DND-41 (cell line): ENCODE data around the gene CCNYL1.

ENCODE experiments used
- ATAC-seq: fragments of 200-7000 bp; cut with Tn5 transposase; 3 replicates; pipeline ENCODE4 v1.9.1; 2021; ENCODE audit warnings: low read depth; ENCODE audit not compliant: insufficient read depth
- DNase-seq: peaks from one replicate; pipeline ENCODE4 v3.0.0-alpha.2; 2020
- H2AFZ ChIP-seq: 2 replicates; pipeline ENCODE4 v1.6.0; 2012; ENCODE audit warnings: low read depth, low read length
- H3K27ac ChIP-seq: 2 replicates; pipeline ENCODE4 v1.5.1; 2012; ENCODE audit warnings: low read length, inconsistent platforms
- H3K27me3 ChIP-seq: fragments of 200-600 bp; sonication (generic); 2 replicates; pipeline ENCODE4 v1.6.0; 2012; ENCODE audit warnings: low read length, mild to moderate bottlenecking, inconsistent platforms; ENCODE audit not compliant: insufficient read depth, poor library complexity
- H3K36me3 ChIP-seq: 2 replicates; pipeline ENCODE4 v1.5.1; 2012; ENCODE audit warnings: low read length, inconsistent platforms; ENCODE audit not compliant: insufficient read depth
- H3K4me1 ChIP-seq: 2 replicates; pipeline ENCODE4 v1.5.1; 2012; ENCODE audit warnings: mild to moderate bottlenecking, low read length; ENCODE audit not compliant: insufficient read depth
- H3K4me2 ChIP-seq: 2 replicates; pipeline ENCODE4 v1.6.0; 2012; ENCODE audit warnings: mild to moderate bottlenecking, moderate library complexity, low read length, inconsistent platforms; ENCODE audit not compliant: insufficient read depth
- H3K4me3 ChIP-seq, 2 experiments: fragments of 200-600 bp in 1 of 2; shearing (Covaris generic) in 1 of 2; 2 replicates each; pipeline ENCODE4 v1.5.1; 2012 to 2016; ENCODE audit warnings: inconsistent platforms in 2 of 2, low read length in 2 of 2, mild to moderate bottlenecking in 2 of 2, low read depth in 1 of 2, moderate library complexity in 1 of 2
- H3K79me2 ChIP-seq: 2 replicates; pipeline ENCODE4 v1.6.0; 2012; ENCODE audit warnings: low read length, inconsistent platforms; ENCODE audit not compliant: insufficient read depth
- H3K9ac ChIP-seq: 2 replicates; pipeline ENCODE4 v1.6.0; 2012; ENCODE audit warnings: low read depth, mild to moderate bottlenecking, inconsistent platforms, low read length, moderate library complexity
- H3K9me3 ChIP-seq: 2 replicates; pipeline ENCODE4 v1.5.1; 2012; ENCODE audit warnings: low read length, moderate library complexity, mild to moderate bottlenecking, inconsistent platforms; ENCODE audit not compliant: insufficient read depth, severe bottlenecking
- H4K20me1 ChIP-seq: 2 replicates; pipeline ENCODE4 v1.6.0; 2012; ENCODE audit warnings: low read length; ENCODE audit not compliant: insufficient read depth
- CTCF ChIP-seq: IDR thresholded peaks from 2 replicates; pipeline ENCODE4 v1.5.1; 2012; ENCODE audit warnings: borderline replicate concordance, low read length, moderate library complexity, mild to moderate bottlenecking; ENCODE audit not compliant: poor library complexity, severe bottlenecking; ENCODE audit errors: extremely low read depth
- EZH2 ChIP-seq: IDR thresholded peaks from 3 replicates; pipeline ENCODE4 v1.6.1; 2012; ENCODE audit warnings: borderline replicate concordance, low read depth, mild to moderate bottlenecking, moderate library complexity, low read length, inconsistent platforms; ENCODE audit not compliant: severe bottlenecking

CCNYL1 gene

DNA sequence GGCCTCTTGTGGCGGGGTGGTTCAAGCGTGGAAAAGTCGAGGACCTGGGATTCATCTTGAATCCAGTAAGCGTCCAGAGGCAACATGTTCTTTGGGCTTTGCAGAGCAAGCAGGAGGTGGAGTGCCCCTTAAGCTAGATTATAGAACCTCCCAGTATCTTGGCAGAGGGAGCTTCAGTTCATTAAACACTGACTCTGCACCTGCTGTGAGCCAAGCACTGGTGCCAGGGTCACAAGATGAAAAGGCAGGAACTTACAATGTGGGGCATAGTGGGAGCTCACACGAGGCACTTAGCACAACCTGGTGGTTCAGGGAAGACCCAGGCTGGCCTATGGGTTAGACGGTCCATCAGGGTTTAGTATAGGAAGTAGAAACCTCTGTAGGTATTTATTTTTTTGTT lies 65.7 kb downstream of the CCNYL1 start:
- Histone ChIP-seq H2AFZ (no peak overlapping the region), H3K79me2 (no peaks in the 10 kb centered on the region), H3K9me3 (no peaks in the 10 kb centered on the region), H3K4me1 (no peaks in the 10 kb centered on the region), H3K9ac (no peak overlapping the region), H3K27ac (no peak overlapping the region), H3K27me3 (no peaks in the 10 kb centered on the region), H3K36me3 (no peaks in the 10 kb centered on the region), H3K4me2 (no peak overlapping the region), H4K20me1 (no peaks in the 10 kb centered on the region), H3K4me3 (no peak overlapping the region)
- DNase-seq (no peak), ATAC-seq (no peak)
- no peak for TF ChIP-seq EZH2
- no peak for TF ChIP-seq CTCF

DNA sequence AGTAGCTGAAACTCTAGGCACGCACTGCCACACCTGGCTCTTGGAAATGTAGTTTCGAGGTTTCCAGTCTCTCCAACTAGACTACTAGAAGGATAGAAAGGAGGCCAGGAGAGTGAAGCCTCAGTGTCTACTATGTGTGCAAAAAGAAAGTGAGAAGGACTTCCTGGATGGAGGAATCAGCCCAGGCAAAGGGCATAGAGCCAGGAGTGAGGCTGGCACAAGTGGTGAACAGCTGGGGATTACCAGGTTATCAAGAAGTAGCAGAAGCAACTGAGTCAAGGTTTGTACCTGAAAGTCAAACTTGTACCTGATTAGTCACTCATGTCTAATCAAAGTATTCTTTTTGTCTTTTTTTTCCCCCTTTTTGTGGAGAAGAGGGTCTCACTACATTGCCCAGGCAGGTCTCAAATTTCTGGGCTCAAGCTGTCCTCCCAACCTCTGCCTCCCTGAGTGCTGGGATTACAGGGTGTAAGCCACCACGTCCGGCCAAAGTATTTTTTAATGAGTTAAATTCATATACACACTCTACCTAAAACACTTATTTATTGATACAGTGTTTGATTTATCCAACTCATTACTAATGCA lies 67.0 kb downstream of the CCNYL1 start:
- H3K4me1 ChIP-seq = no peaks in the 10 kb centered on the region
- ATAC-seq (no peak), DNase-seq (no peak)
- H3K79me2 ChIP-seq = no peaks in the 10 kb centered on the region
- H2AFZ ChIP-seq = no peak overlapping the region
- no peak for TF ChIP-seq CTCF
- TF ChIP-seq EZH2 = no peak
- no peak overlapping the region for H3K4me3 ChIP-seq
- H3K27ac ChIP-seq = no peak overlapping the region
- H3K9ac ChIP-seq = no peak overlapping the region
- no peaks in the 10 kb centered on the region for H3K36me3 ChIP-seq
- no peaks in the 10 kb centered on the region for H4K20me1 ChIP-seq
- no peaks in the 10 kb centered on the region for H3K27me3 ChIP-seq
- no peaks in the 10 kb centered on the region for H3K9me3 ChIP-seq
- H3K4me2 ChIP-seq = no peak overlapping the region

DNA sequence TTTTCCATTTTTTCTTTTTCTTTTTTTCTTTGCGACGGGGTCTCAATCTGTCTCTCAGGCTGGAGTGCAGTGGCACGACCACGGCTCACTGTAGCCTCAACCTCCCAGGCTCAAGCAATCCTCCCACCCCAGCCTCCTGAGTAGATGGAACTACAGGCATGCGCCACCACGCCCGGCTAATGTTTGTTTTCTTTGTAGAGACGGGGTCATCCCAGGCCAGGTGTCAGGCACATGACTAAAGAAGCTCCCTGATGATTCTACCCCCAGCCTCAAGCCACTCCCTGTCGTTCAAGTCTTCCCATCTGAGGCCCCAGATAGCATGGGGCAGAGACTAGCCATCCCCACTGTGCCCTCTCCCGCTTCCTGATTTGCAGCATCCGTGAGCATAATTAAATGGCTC lies 68.1 kb downstream of the CCNYL1 start:
- no peaks in the 10 kb centered on the region for H3K27me3 ChIP-seq
- H3K4me3 ChIP-seq = no peak overlapping the region
- H3K36me3 ChIP-seq = no peaks in the 10 kb centered on the region
- no peaks in the 10 kb centered on the region for H3K9me3 ChIP-seq
- H3K4me1 ChIP-seq = no peaks in the 10 kb centered on the region
- no peak overlapping the region for H2AFZ ChIP-seq
- H3K9ac ChIP-seq = no peak overlapping the region
- no peak overlapping the region for H3K4me2 ChIP-seq
- H3K79me2 ChIP-seq = no peaks in the 10 kb centered on the region
- ATAC-seq = no peak
- TF ChIP-seq CTCF (no peak), EZH2 (no peak)
- DNase-seq = no peak
- H3K27ac ChIP-seq = no peak overlapping the region
- H4K20me1 ChIP-seq = no peaks in the 10 kb centered on the region
